Liver (tissue), 9 donors: ENCODE measurements around the gene GLP1R. TPM values are rescaled to one million over a fixed set of nuclear protein-coding genes. Genes with fewer than 3 reads are reported as not detected.

Experiments used
- DNase-seq: peaks from one replicate; pipeline ENCODE4 v3.0.0-alpha.2; 2017; ENCODE audit warnings: low spot score
- H3K27ac ChIP-seq, 2 donors: one replicate each; pipeline ENCODE4 v1.7.0; 2013; ENCODE audit warnings: inconsistent platforms in 2 of 2, low read length in 2 of 2, control low read depth in 1 of 2, low read depth in 1 of 2, mild to moderate bottlenecking in 1 of 2
- H3K27me3 ChIP-seq, 4 donors: one replicate each; pipeline versions ENCODE4 v1.6.1 to v1.7.0; 2013; ENCODE audit warnings: low read length in 3 of 4, inconsistent platforms in 1 of 4, mild to moderate bottlenecking in 1 of 4, moderate library complexity in 1 of 4; ENCODE audit not compliant: control insufficient read depth in 4 of 4, insufficient read depth in 4 of 4
- H3K36me3 ChIP-seq, 4 donors: one replicate each; pipeline versions ENCODE4 v1.6.1 to v1.7.0; 2013; ENCODE audit warnings: low read length in 3 of 4, mild to moderate bottlenecking in 3 of 4, low read depth in 1 of 4, moderate library complexity in 1 of 4; ENCODE audit not compliant: control insufficient read depth in 4 of 4, insufficient read depth in 3 of 4
- H3K4me1 ChIP-seq, 4 donors: one replicate each; pipeline versions ENCODE4 v1.6.1 to v1.7.0; 2013; ENCODE audit warnings: low read length in 3 of 4, mild to moderate bottlenecking in 3 of 4, moderate library complexity in 1 of 4; ENCODE audit not compliant: control insufficient read depth in 4 of 4, insufficient read depth in 4 of 4
- H3K4me3 ChIP-seq, 3 donors: one replicate each; pipeline versions ENCODE4 v1.6.1 to v1.7.0; 2013; ENCODE audit warnings: low read length in 3 of 3, control low read depth in 1 of 3, low read depth in 1 of 3, mild to moderate bottlenecking in 1 of 3
- H3K9ac ChIP-seq, 2 donors: one replicate each; pipeline ENCODE4 v1.7.0; 2013; ENCODE audit warnings: low read length in 2 of 2, mild to moderate bottlenecking in 2 of 2, moderate library complexity in 2 of 2, control low read depth in 1 of 2, low read depth in 1 of 2
- H3K9me3 ChIP-seq, 4 donors: one replicate each; pipeline versions ENCODE4 v1.6.1 to v1.7.0; 2013; ENCODE audit warnings: low read length in 3 of 4; ENCODE audit not compliant: control insufficient read depth in 4 of 4
- EGR1 ChIP-seq, 2 donors: IDR thresholded peaks; 2 replicates each; pipeline ENCODE4 v1.6.1; 2016 to 2018; ENCODE audit warnings: antibody characterized with exemption in 2 of 2, low read depth in 2 of 2
- FOXA1 ChIP-seq: IDR thresholded peaks from 2 replicates; pipeline ENCODE4 v1.6.1; 2016; ENCODE audit warnings: antibody characterized with exemption
- FOXA2 ChIP-seq: IDR thresholded peaks from 2 replicates; pipeline ENCODE4 v1.6.1; 2016; ENCODE audit warnings: antibody characterized with exemption
- GABPA ChIP-seq, 2 donors: IDR thresholded peaks in 1 of 2; conservative IDR thresholded peaks in 1 of 2; 2 replicates each; pipeline ENCODE4 v1.6.1; 2016; ENCODE audit warnings: antibody characterized with exemption in 2 of 2, mild to moderate bottlenecking in 1 of 2, moderate library complexity in 1 of 2
- HNF4G ChIP-seq: IDR thresholded peaks from 2 replicates; pipeline ENCODE4 v1.6.1; 2016; ENCODE audit warnings: antibody characterized with exemption
- JUND ChIP-seq, 2 donors: IDR thresholded peaks; 2 replicates each; pipeline ENCODE4 v1.6.1; 2016; ENCODE audit warnings: antibody characterized with exemption in 2 of 2
- NR2F2 ChIP-seq: IDR thresholded peaks from 2 replicates; pipeline ENCODE4 v1.6.1; 2016; ENCODE audit warnings: antibody characterized with exemption
- RAD21 ChIP-seq, 2 donors: IDR thresholded peaks; 2 replicates each; pipeline ENCODE4 v1.6.1; 2016; ENCODE audit warnings: antibody characterized with exemption in 2 of 2, mild to moderate bottlenecking in 2 of 2
- RXRA ChIP-seq, 2 donors: IDR thresholded peaks; 2 replicates each; pipeline ENCODE4 v1.6.1; 2017 to 2018; ENCODE audit warnings: antibody characterized with exemption in 2 of 2, mild to moderate bottlenecking in 1 of 2
- TAF1 ChIP-seq: conservative IDR thresholded peaks from 2 replicates; pipeline ENCODE4 v1.6.1; 2016; ENCODE audit warnings: antibody characterized with exemption, mild to moderate bottlenecking
- YY1 ChIP-seq: IDR thresholded peaks from 2 replicates; pipeline ENCODE4 v1.6.1; 2016; ENCODE audit warnings: antibody characterized with exemption, mild to moderate bottlenecking
- WGBS: extraction: QIAGEN DNeasy Blood & Tissue Kit; methylation state at CpG from one replicate; pipeline ENCODE4 v1.1.7; 2013; 5-methylcytosine and 5-hydroxymethylcytosine counted together
- polyA plus RNA-seq, 2 donors: library from polyadenylated mRNA; stranded (reverse) in 1 of 2; unstranded in 1 of 2; fragments of 200-250 nt in 1 of 2; fragments of >200 nt in 1 of 2; fragmentation: Nextera tagmentation in 1 of 2; extraction: Ambion mirVana in 1 of 2; gene quantifications; one replicate each; pipeline versions ENCODE4 v1.2.1 to v1.2.3, GENCODE V29; 2013 to 2015
- total RNA-seq, 2 donors: library from RNA; depleted of rRNA; stranded (reverse); fragments of >200 nt; gene quantifications; one replicate each; pipeline ENCODE4 v1.2.3, GENCODE V29; 2014
- TF ChIP-seq, protein P1 (sequence below): fragments of 150-350 bp; IDR thresholded peaks from 2 replicates; pipeline ENCODE4 v1.5.1; 2017; ENCODE audit warnings: improper control_type of control experiment, low read depth, low read length; ENCODE audit not compliant: missing input control
- TF ChIP-seq, protein P2 (sequence below): IDR thresholded peaks from 2 replicates; pipeline ENCODE4 v1.6.1; 2016; ENCODE audit warnings: antibody characterized with exemption
- TF ChIP-seq, protein P3 (sequence below): IDR thresholded peaks from 2 replicates; pipeline ENCODE4 v1.6.1; 2016; ENCODE audit warnings: antibody characterized with exemption
- TF ChIP-seq, protein P4 (sequence below): IDR thresholded peaks from 2 replicates; pipeline ENCODE4 v1.6.1; 2016; ENCODE audit warnings: antibody characterized with exemption
- donor health status: healthy.
- donor health status: healthy.
- donor health status: healthy.
- donor health status: healthy.
- donor health status: healthy.

Gene GLP1R
- total and polyA plus RNA-seq, 4 donors, result not detected

DNA sequence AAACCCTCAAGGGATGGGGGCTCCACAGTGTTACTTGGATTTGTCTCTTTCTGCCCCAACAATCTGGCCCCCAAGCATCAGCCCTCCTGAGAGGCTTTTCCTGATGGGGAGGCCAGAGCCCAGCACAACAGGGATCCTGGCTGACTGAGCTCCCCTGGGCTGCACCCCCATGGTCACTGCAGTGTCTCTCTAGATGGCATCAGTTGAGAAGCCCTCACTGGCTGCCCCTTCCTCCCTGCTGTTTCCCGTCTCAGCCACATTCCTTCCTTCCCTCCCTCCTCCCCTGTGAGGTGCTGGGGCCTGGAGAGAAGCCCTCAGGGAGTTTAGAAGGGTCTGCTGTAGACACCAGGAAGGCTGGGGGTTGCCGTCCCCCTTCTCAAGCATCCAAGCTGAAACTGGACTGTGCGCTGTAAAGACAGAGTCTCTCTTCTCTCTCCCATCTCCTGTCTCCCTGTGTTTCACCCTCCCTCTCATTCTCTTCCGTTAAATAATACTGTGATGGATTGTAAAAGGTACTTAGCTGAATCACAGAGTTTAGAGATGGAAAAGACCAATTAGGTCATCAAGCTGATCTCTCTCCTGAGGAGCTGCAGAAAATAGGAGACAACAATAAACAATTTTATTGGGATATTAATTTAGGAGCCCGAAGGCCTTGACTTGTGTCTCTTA lies 36.7 kb downstream of the GLP1R start:
- H3K9me3 ChIP-seq, result no peaks in the 10 kb centered on the region
- no peaks in the 10 kb centered on the region for H3K4me1 ChIP-seq
- no peak overlapping the region for H3K4me3 ChIP-seq
- TF ChIP-seq RAD21 (IDR thresholded peaks at IDR 0.05) (no peak), RXRA (IDR thresholded peaks at IDR 0.05) (no peak)
- no peaks in the 10 kb centered on the region for H3K27me3 ChIP-seq
- H3K9ac ChIP-seq, result no peak overlapping the region
- no peak overlapping the region for H3K27ac ChIP-seq
- DNase-seq, result no peak
- no peaks in the 10 kb centered on the region for H3K36me3 ChIP-seq
- WGBS, result 82% methylated on average over 5 of the region's 5 CpGs

DNA sequence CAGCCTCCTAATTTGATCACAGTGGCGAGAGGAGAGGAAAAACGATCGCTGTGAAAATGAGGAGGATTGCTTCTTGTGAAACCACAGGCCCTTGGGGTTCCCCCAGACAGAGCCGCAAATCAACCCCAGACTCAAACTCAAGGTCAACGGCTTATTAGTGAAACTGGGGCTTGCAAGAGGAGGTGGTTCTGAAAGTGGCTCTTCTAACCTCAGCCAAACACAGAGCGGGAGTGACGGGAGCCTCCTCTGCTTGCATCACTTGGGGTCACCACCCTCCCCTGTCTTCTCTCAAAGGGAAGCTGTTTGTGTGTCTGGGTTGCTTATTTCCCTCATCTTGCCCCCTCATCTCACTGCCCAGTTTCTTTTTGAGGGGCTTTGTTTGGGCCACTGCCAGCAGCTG lies 37.7 kb downstream of the GLP1R start:
- Histone ChIP-seq H3K36me3 (no peaks in the 10 kb centered on the region), H3K27ac (no peak overlapping the region), H3K9me3 (no peaks in the 10 kb centered on the region), H3K4me3 (no peak overlapping the region), H3K9ac (no peak overlapping the region), H3K27me3 (no peaks in the 10 kb centered on the region), H3K4me1 (no peaks in the 10 kb centered on the region)
- no peak for DNase-seq
- TF ChIP-seq NR2F2, result no peak
- no peak for TF ChIP-seq JUND (IDR thresholded peaks at IDR 0.05)
- TF ChIP-seq RXRA (IDR thresholded peaks at IDR 0.05), result no peak
- no peak for TF ChIP-seq YY1
- TF ChIP-seq, protein P1, sequence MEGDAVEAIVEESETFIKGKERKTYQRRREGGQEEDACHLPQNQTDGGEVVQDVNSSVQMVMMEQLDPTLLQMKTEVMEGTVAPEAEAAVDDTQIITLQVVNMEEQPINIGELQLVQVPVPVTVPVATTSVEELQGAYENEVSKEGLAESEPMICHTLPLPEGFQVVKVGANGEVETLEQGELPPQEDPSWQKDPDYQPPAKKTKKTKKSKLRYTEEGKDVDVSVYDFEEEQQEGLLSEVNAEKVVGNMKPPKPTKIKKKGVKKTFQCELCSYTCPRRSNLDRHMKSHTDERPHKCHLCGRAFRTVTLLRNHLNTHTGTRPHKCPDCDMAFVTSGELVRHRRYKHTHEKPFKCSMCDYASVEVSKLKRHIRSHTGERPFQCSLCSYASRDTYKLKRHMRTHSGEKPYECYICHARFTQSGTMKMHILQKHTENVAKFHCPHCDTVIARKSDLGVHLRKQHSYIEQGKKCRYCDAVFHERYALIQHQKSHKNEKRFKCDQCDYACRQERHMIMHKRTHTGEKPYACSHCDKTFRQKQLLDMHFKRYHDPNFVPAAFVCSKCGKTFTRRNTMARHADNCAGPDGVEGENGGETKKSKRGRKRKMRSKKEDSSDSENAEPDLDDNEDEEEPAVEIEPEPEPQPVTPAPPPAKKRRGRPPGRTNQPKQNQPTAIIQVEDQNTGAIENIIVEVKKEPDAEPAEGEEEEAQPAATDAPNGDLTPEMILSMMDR, result no peak
- TF ChIP-seq GABPA (IDR thresholded peaks at IDR 0.05 in 1 of 2, conservative IDR thresholded peaks at IDR 0.05 in 1 of 2), result no peak
- WGBS, result 76% methylated on average over 7 of the region's 7 CpGs

DNA sequence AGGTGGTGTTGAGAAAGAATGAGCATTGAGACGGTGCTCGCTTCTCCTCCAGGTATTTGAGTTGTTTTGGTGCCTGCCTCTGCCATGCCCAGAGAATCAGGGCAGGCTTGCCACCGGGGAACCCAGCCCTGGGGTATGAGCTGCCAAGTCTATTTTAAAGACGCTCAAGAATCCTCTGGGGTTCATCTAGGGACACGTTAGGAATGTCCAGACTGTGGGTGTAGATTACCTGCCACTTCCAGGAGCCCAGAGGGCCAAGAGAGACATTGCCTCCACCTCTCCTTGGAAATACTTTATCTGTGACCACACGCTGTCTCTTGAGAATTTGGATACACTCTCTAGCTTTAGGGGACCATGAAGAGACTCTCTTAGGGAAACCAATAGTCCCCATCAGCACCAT lies 38.1 kb downstream of the GLP1R start:
- Histone ChIP-seq H3K9ac (no peak overlapping the region), H3K4me3 (no peak overlapping the region), H3K36me3 (no peaks in the 10 kb centered on the region), H3K27me3 (no peaks in the 10 kb centered on the region), H3K9me3 (no peaks in the 10 kb centered on the region), H3K27ac (no peak overlapping the region), H3K4me1 (no peaks in the 10 kb centered on the region)
- TF ChIP-seq EGR1 (IDR thresholded peaks at IDR 0.05; ENCODE audit: low read depth in 2 of 2), result no peak
- TF ChIP-seq, protein P2, sequence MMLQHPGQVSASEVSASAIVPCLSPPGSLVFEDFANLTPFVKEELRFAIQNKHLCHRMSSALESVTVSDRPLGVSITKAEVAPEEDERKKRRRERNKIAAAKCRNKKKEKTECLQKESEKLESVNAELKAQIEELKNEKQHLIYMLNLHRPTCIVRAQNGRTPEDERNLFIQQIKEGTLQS, result no peak
- TF ChIP-seq, protein P3, sequence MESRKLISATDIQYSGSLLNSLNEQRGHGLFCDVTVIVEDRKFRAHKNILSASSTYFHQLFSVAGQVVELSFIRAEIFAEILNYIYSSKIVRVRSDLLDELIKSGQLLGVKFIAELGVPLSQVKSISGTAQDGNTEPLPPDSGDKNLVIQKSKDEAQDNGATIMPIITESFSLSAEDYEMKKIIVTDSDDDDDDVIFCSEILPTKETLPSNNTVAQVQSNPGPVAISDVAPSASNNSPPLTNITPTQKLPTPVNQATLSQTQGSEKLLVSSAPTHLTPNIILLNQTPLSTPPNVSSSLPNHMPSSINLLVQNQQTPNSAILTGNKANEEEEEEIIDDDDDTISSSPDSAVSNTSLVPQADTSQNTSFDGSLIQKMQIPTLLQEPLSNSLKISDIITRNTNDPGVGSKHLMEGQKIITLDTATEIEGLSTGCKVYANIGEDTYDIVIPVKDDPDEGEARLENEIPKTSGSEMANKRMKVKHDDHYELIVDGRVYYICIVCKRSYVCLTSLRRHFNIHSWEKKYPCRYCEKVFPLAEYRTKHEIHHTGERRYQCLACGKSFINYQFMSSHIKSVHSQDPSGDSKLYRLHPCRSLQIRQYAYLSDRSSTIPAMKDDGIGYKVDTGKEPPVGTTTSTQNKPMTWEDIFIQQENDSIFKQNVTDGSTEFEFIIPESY, result no peak
- TF ChIP-seq FOXA2, result no peak
- no peak for TF ChIP-seq JUND (IDR thresholded peaks at IDR 0.05)
- TF ChIP-seq NR2F2, result no peak
- TF ChIP-seq YY1, result no peak
- TF ChIP-seq RAD21 (IDR thresholded peaks at IDR 0.05), result no peak
- TF ChIP-seq, protein P1, result no peak
- no peak for TF ChIP-seq TAF1
- TF ChIP-seq GABPA (IDR thresholded peaks at IDR 0.05 in 1 of 2, conservative IDR thresholded peaks at IDR 0.05 in 1 of 2), result no peak
- no peak for TF ChIP-seq HNF4G
- TF ChIP-seq, protein P4, sequence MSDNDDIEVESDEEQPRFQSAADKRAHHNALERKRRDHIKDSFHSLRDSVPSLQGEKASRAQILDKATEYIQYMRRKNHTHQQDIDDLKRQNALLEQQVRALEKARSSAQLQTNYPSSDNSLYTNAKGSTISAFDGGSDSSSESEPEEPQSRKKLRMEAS, result no peak
- no peak for TF ChIP-seq FOXA1
- 75% methylated on average over 6 of the region's 6 CpGs for WGBS
- no peak for DNase-seq
